Ishikawa (cell line): Measurements from ENCODE around the gene NACC2.

ENCODE experiments used
- CEBPB ChIP-seq: IDR thresholded peaks from 2 replicates; pipeline ENCODE4 v1.6.1; 2012
- CREB1 ChIP-seq: IDR thresholded peaks from 2 replicates; pipeline ENCODE4 v1.6.1; 2012; ENCODE audit warnings: low read depth
- EP300 ChIP-seq: IDR thresholded peaks from 2 replicates; pipeline ENCODE4 v1.6.1; 2012; ENCODE audit warnings: borderline replicate concordance
- FOXM1 ChIP-seq: IDR thresholded peaks from 2 replicates; pipeline ENCODE4 v1.6.1; 2012; ENCODE audit warnings: low read depth, borderline replicate concordance
- NFIC ChIP-seq: IDR thresholded peaks from 2 replicates; pipeline ENCODE4 v1.6.1; 2012
- RAD21 ChIP-seq: IDR thresholded peaks from 2 replicates; pipeline ENCODE4 v1.6.1; 2012; ENCODE audit warnings: low read depth
- TAF1 ChIP-seq: IDR thresholded peaks from 2 replicates; pipeline ENCODE4 v1.6.1; 2012; ENCODE audit warnings: low read depth, mild to moderate bottlenecking
- TCF12 ChIP-seq: IDR thresholded peaks from 2 replicates; pipeline ENCODE4 v1.6.1; 2012; ENCODE audit warnings: low read depth
- TEAD4 ChIP-seq: IDR thresholded peaks from 2 replicates; pipeline ENCODE4 v1.6.1; 2012
- YY1 ChIP-seq: IDR thresholded peaks from 2 replicates; pipeline ENCODE4 v1.6.1; 2012; ENCODE audit warnings: low read depth
- ZBTB7A ChIP-seq: IDR thresholded peaks from 2 replicates; pipeline ENCODE4 v1.6.1; 2012; ENCODE audit warnings: low read depth
- TF ChIP-seq, protein P1 (sequence below): IDR thresholded peaks from 2 replicates; pipeline ENCODE4 v1.6.1; 2012
- TF ChIP-seq, protein P2 (sequence below): IDR thresholded peaks from 2 replicates; pipeline ENCODE4 v1.6.1; 2012; ENCODE audit warnings: low read depth, mild to moderate bottlenecking
- TF ChIP-seq, protein P3 (sequence below): IDR thresholded peaks from 2 replicates; pipeline ENCODE4 v1.6.1; 2012

DNA sequence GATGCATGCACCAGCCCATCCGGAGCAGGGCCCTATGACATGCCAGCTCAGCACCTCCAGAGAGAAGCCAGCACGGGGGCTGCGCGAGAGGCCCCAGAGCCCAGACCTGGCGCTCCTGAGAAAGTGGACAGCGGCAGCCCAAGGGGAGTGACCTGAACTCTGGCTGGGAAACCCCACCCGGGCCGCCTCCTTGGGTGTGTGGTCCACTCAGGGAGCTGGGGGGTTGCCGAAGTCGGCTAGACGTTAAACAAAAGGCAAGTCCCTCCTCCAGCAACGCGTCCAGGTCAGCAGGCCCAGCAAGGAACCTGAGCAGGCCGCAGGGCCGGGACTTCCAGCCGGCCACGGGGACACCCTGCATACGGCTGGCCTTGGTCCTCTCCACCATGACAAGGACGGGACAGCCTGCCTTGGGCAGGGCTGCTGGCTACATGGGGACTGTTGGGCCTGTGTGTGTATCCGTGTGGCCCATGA lies 35.7 kb downstream of the NACC2 start:
- no peak for TF ChIP-seq YY1
- TF ChIP-seq NFIC: no peak
- TF ChIP-seq CEBPB: no peak
- TF ChIP-seq EP300: no peak
- TF ChIP-seq, protein P1, sequence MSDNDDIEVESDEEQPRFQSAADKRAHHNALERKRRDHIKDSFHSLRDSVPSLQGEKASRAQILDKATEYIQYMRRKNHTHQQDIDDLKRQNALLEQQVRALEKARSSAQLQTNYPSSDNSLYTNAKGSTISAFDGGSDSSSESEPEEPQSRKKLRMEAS: no peak
- TF ChIP-seq TAF1: no peak
- TF ChIP-seq, protein P2, sequence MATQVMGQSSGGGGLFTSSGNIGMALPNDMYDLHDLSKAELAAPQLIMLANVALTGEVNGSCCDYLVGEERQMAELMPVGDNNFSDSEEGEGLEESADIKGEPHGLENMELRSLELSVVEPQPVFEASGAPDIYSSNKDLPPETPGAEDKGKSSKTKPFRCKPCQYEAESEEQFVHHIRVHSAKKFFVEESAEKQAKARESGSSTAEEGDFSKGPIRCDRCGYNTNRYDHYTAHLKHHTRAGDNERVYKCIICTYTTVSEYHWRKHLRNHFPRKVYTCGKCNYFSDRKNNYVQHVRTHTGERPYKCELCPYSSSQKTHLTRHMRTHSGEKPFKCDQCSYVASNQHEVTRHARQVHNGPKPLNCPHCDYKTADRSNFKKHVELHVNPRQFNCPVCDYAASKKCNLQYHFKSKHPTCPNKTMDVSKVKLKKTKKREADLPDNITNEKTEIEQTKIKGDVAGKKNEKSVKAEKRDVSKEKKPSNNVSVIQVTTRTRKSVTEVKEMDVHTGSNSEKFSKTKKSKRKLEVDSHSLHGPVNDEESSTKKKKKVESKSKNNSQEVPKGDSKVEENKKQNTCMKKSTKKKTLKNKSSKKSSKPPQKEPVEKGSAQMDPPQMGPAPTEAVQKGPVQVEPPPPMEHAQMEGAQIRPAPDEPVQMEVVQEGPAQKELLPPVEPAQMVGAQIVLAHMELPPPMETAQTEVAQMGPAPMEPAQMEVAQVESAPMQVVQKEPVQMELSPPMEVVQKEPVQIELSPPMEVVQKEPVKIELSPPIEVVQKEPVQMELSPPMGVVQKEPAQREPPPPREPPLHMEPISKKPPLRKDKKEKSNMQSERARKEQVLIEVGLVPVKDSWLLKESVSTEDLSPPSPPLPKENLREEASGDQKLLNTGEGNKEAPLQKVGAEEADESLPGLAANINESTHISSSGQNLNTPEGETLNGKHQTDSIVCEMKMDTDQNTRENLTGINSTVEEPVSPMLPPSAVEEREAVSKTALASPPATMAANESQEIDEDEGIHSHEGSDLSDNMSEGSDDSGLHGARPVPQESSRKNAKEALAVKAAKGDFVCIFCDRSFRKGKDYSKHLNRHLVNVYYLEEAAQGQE: no peak
- no peak for TF ChIP-seq TCF12
- TF ChIP-seq, protein P3, sequence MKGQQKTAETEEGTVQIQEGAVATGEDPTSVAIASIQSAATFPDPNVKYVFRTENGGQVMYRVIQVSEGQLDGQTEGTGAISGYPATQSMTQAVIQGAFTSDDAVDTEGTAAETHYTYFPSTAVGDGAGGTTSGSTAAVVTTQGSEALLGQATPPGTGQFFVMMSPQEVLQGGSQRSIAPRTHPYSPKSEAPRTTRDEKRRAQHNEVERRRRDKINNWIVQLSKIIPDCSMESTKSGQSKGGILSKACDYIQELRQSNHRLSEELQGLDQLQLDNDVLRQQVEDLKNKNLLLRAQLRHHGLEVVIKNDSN: no peak
- TF ChIP-seq RAD21: no peak
- no peak for TF ChIP-seq FOXM1
- TF ChIP-seq ZBTB7A: no peak
- no peak for TF ChIP-seq CREB1
- no peak for TF ChIP-seq TEAD4
